K562 (cell line): ENCODE data around the gene VGF. TPM values are rescaled to one million over a fixed set of nuclear protein-coding genes. Genes with fewer than 3 reads are reported as not detected.

ENCODE experiments used
- ATAC-seq: fragments of 200-7000 bp; cut with Tn5 transposase; 3 replicates; pipeline ENCODE4 v1.9.1; 2020; ENCODE audit warnings: moderate library complexity
- BruUV-seq: library from RNA; stranded (reverse); fragments of 400-500 nt; replicated peaks from 2 replicates; lab custom pipeline; 2021; lab: Mats Ljungman, UMichigan
- CTCF ChIA-PET: fragments of 300-600 bp; formaldehyde crosslinking; extraction: SDS; loops from one replicate; lab custom pipeline; 2021; ENCODE audit warnings: low intra/inter-chr PET ratio; lab: Yijun Ruan, JAX
- POLR2A ChIA-PET: fragments of 300-600, 350-650 bp; sonication (Branson Sonifier 250); formaldehyde crosslinking; extraction: SDS; loops from one replicate; lab custom pipeline; 2021; ENCODE audit warnings: antibody characterized with exemption, inconsistent platforms; lab: Yijun Ruan, JAX
- DNase-seq, 4 experiments: peaks; one replicate each; pipeline versions ENCODE4 v3.0.0 to v3.0.0-alpha.2; 2011 to 2018; ENCODE audit warnings: low spot score in 3 of 4, mixed read lengths in 3 of 4; ENCODE audit errors: extremely low read depth in 1 of 4
- FAIRE-seq: peaks from 2 replicates; lab custom pipeline; 2011; peaks lifted over from hg19 to GRCh38; lab: Jason Lieb, UNC
- H2AFZ ChIP-seq: 2 replicates; pipeline ENCODE4 v1.6.0; 2011; ENCODE audit warnings: low read depth, low read length, control low read depth, inconsistent platforms
- H3K27ac ChIP-seq: fragments of 200-600 bp; 3 replicates; pipeline ENCODE4 v1.8.0; 2011; ENCODE audit warnings: low read depth, mild to moderate bottlenecking, control low read depth, inconsistent platforms, low read length, moderate library complexity, mixed read lengths; ENCODE audit errors: extremely low read depth
- H3K27me3 ChIP-seq, 2 experiments: fragments of 300-600 bp in 1 of 2; 2 replicates in 1 of 2; 3 replicates in 1 of 2; pipeline versions ENCODE4 v1.6.0 to v1.8.0; 2011; ENCODE audit warnings: inconsistent platforms in 2 of 2, low read length in 2 of 2, mild to moderate bottlenecking in 1 of 2, mixed read lengths in 1 of 2, moderate library complexity in 1 of 2; ENCODE audit not compliant: control insufficient read depth in 2 of 2, insufficient read depth in 2 of 2
- H3K36me3 ChIP-seq: fragments of 300-600 bp; 3 replicates; pipeline ENCODE4 v1.8.0; 2011; ENCODE audit warnings: mild to moderate bottlenecking, low read length, inconsistent platforms; ENCODE audit not compliant: control insufficient read depth, insufficient read depth
- H3K4me1 ChIP-seq, 2 experiments: fragments of 200-600 bp in 1 of 2; replicated peaks in 1 of 2; 2 replicates in 1 of 2; 3 replicates in 1 of 2; pipeline versions ENCODE4 v1.5.1 to v1.8.0; 2011; ENCODE audit warnings: inconsistent platforms in 2 of 2, low read length in 2 of 2, mild to moderate bottlenecking in 1 of 2, mixed read lengths in 1 of 2, moderate library complexity in 1 of 2; ENCODE audit not compliant: control insufficient read depth in 2 of 2, insufficient read depth in 2 of 2
- H3K4me2 ChIP-seq: 2 replicates; pipeline ENCODE4 v1.6.1; 2011; ENCODE audit warnings: low read length, control low read depth, inconsistent platforms, mixed read lengths; ENCODE audit not compliant: insufficient read depth
- H3K4me3 ChIP-seq: fragments of 200-600 bp; sonication (generic), shearing (Covaris generic); 2 replicates; pipeline ENCODE4 v1.5.1; 2016; ENCODE audit warnings: control low read depth, inconsistent platforms
- H3K79me2 ChIP-seq: fragments of 200-600 bp; 3 replicates; pipeline ENCODE4 v1.8.0; 2011; ENCODE audit warnings: low read length, inconsistent platforms; ENCODE audit not compliant: control insufficient read depth, insufficient read depth
- H3K9ac ChIP-seq, 2 experiments: 2 replicates each; pipeline versions ENCODE4 v1.6.0 to v1.6.1; 2011; ENCODE audit warnings: low read depth in 2 of 2, low read length in 2 of 2, control low read depth in 1 of 2, inconsistent platforms in 1 of 2, mild to moderate bottlenecking in 1 of 2, mixed read lengths in 1 of 2; ENCODE audit not compliant: insufficient read depth in 1 of 2
- H3K9me1 ChIP-seq: one replicate; pipeline ENCODE4 v1.6.0; 2011; ENCODE audit warnings: inconsistent platforms, mild to moderate bottlenecking, low read length, moderate library complexity; ENCODE audit not compliant: control insufficient read depth, insufficient read depth
- H3K9me3 ChIP-seq: replicated peaks from 2 replicates; pipeline ENCODE4 v1.5.1; 2011; ENCODE audit warnings: low read depth, low read length, inconsistent platforms; ENCODE audit not compliant: control insufficient read depth, insufficient read depth
- H4K20me1 ChIP-seq: replicated peaks from 2 replicates; pipeline ENCODE4 v1.6.1; 2011; ENCODE audit warnings: low read length, inconsistent platforms, mixed read lengths; ENCODE audit not compliant: control insufficient read depth, insufficient read depth
- ARID3B ChIP-seq: fragments of 250-450 bp; sonication (Bioruptor Pico); IDR thresholded peaks from 2 replicates; pipeline ENCODE4 v1.4.0; 2020; ENCODE audit warnings: borderline replicate concordance
- ARNT ChIP-seq, 2 experiments: fragments of 450-650 bp; IDR thresholded peaks; 2 replicates each; pipeline ENCODE4 v1.6.1; 2016; ENCODE audit warnings: mild to moderate bottlenecking in 1 of 2
- DDX20 ChIP-seq: fragments of 450-650 bp; IDR thresholded peaks from 2 replicates; pipeline ENCODE4 v1.6.1; 2016; ENCODE audit warnings: missing genetic modification characterization, low read depth, mild to moderate bottlenecking, missing compliant biosample characterization, moderate library complexity
- HDAC8 ChIP-seq: fragments of 450-650 bp; IDR thresholded peaks from 2 replicates; pipeline ENCODE4 v1.6.1; 2016; ENCODE audit warnings: mild to moderate bottlenecking, missing genetic modification characterization, moderate library complexity, missing compliant biosample characterization
- HSF4 ChIP-seq: fragments of 250-450 bp; sonication (Bioruptor Pico); IDR thresholded peaks from 2 replicates; pipeline ENCODE4 v2.1.2; 2022; ENCODE audit warnings: mild to moderate bottlenecking, moderate library complexity, borderline replicate concordance
- LCOR ChIP-seq: sonication (generic); formaldehyde crosslinking; IDR thresholded peaks from 2 replicates; pipeline ENCODE4 v1.8.0; 2022; ENCODE audit warnings: mild to moderate bottlenecking, missing genetic modification reagents
- MCM3 ChIP-seq: fragments of 450-650 bp; IDR thresholded peaks from 2 replicates; pipeline ENCODE4 v1.6.1; 2016
- RAD51 ChIP-seq: fragments of 450-650 bp; IDR thresholded peaks from 2 replicates; pipeline ENCODE4 v1.7.1; 2016; ENCODE audit warnings: low read depth, mild to moderate bottlenecking, borderline replicate concordance
- RNF219 ChIP-seq: fragments of 250-450 bp; sonication (Bioruptor Pico); IDR thresholded peaks from 2 replicates; pipeline ENCODE4 v1.5.0; 2022; ENCODE audit warnings: mild to moderate bottlenecking
- SAFB ChIP-seq: fragments of 200-400 bp; formaldehyde crosslinking; IDR thresholded peaks from 2 replicates; pipeline ENCODE4 v1.6.1; 2017; ENCODE audit warnings: low read depth, low read length, borderline replicate concordance
- SMARCC2 ChIP-seq: fragments of 450-650 bp; IDR thresholded peaks from 2 replicates; pipeline ENCODE4 v1.6.1; 2017; ENCODE audit warnings: antibody characterized with exemption, moderate library complexity, mild to moderate bottlenecking, low read depth
- ZNF512 ChIP-seq: IDR thresholded peaks from 2 replicates; pipeline ENCODE4 v1.6.1; 2016; ENCODE audit warnings: missing genetic modification characterization, missing compliant biosample characterization
- ZNF592 ChIP-seq: fragments of 450-650 bp; IDR thresholded peaks from 2 replicates; pipeline ENCODE4 v1.6.1; 2017; ENCODE audit warnings: antibody characterized with exemption, mild to moderate bottlenecking
- WGBS: fragments of 100-300 bp; shearing (Covaris generic); methylation state at CpG from one replicate; pipeline ENCODE4 v1.1.6; 2016; ENCODE audit warnings: low coverage, mixed read lengths; ENCODE audit not compliant: insufficient coverage; ENCODE audit errors: missing lambda C conversion rate; 5-methylcytosine and 5-hydroxymethylcytosine counted together
- in situ Hi-C: fragments of 300-500 bp; cut with MboI; formaldehyde crosslinking; loops from 4 replicates; pipeline ENCODE4 v1.15.0; 2018; ENCODE audit warnings: inconsistent platforms, mixed read lengths
- intact Hi-C: fragments of 100-400 bp; cut with micrococcal nuclease; formaldehyde crosslinking; loops from 2 replicates; pipeline ENCODE4 v1.14.2; 2022
- polyA plus RNA-seq, 8 experiments: library from polyadenylated mRNA; depleted of rRNA in 4 of 8; stranded (reverse) in 5 of 8; unstranded in 3 of 8; fragments of >200 nt; fragmentation: Nextera tagmentation in 2 of 8; fragmentation: Illumina TruSeq in 1 of 8; extraction: Ambion mirVana in 2 of 8; extraction: Trizol in 1 of 8; gene quantifications; 2 replicates each; pipeline versions ENCODE4 v1.2.1 to v1.2.3, GENCODE V29; 2011 to 2014; ENCODE audit warnings: inconsistent platforms in 1 of 8, missing spikeins in 1 of 8
- total RNA-seq, 7 experiments: library from RNA; depleted of rRNA in 6 of 7; stranded (reverse); fragments of >200 nt in 6 of 7; fragmentation: Illumina TruSeq in 2 of 7; extraction: Trizol in 2 of 7; gene quantifications; 2 replicates each; pipeline versions ENCODE4 v1.2.1 to v1.2.3, GENCODE V29; 2011 to 2021; ENCODE audit warnings: low replicate concordance in 1 of 7

Gene VGF
- total and polyA plus RNA-seq, 9 of the 15 experiments (the other 6 are each of a cell fraction or from before 2014, with no cell fraction given) = 0.03 to 5.7 (median 0.34) TPM

- no peak overlapping the region for H3K4me2 ChIP-seq
- BruUV-seq = no TSS peak
- peaks cover 0 to 4% of the 10 kb centered on the region in 2 experiments; a peak in 2 of 5 replicates for H3K27me3 ChIP-seq
- H3K4me1 ChIP-seq = peaks cover 0 to 9% of the 10 kb centered on the region in 2 experiments; a peak in 2 of 5 replicates
- no peaks in the 10 kb centered on the region for H3K79me2 ChIP-seq
- no peak overlapping the region for H3K27ac ChIP-seq
- no peaks in the 10 kb centered on the region for H3K36me3 ChIP-seq
- no peak overlapping the region for H2AFZ ChIP-seq
- no peak overlapping the region for H3K9ac ChIP-seq
- no peaks in the 10 kb centered on the region for H4K20me1 ChIP-seq
- no peak for DNase-seq
- H3K4me3 ChIP-seq = no peak overlapping the region
- ATAC-seq = no peak
- FAIRE-seq = no peak
- POLR2A ChIA-PET = interaction anchor here (1.0 kb wide), 1 partner anchor 29 kb away, joined by 4 read pairs; no protein-coding TSS in a partner anchor
- intact Hi-C loops = loop anchor here (5.0 kb wide), 1 partner anchor 292 kb away; the partner anchor contains the start of gene ACHE
- H3K9me3 ChIP-seq = no peaks in the 10 kb centered on the region
- CTCF ChIA-PET = no interaction called here
- in situ Hi-C loops = no loop called here
- 8% methylated on average over 8 of the region's 8 CpGs for WGBS
- H3K9me1 ChIP-seq = no peaks in the 10 kb centered on the region
- TF ChIP-seq SAFB = no peak
- no peak for TF ChIP-seq HDAC8 (tag)
- TF ChIP-seq ZNF592 = no peak
- TF ChIP-seq ARNT (IDR thresholded peaks at IDR 0.05) = no peak
- TF ChIP-seq MCM3 = 0 out of 2 replicates have a peak, but pooled peaks have one; percentile 61
- TF ChIP-seq ZNF512 = peak; percentile 52
- TF ChIP-seq LCOR (CRISPR knock-in tag) = no peak
- no peak for TF ChIP-seq SMARCC2
- no peak for TF ChIP-seq ARID3B (CRISPR knock-in tag)
- TF ChIP-seq RNF219 = no peak
- TF ChIP-seq HSF4 (CRISPR knock-in tag) = no peak
- TF ChIP-seq RAD51 = no peak
- no peak for TF ChIP-seq DDX20
These were observed 23.7 kb upstream of the VGF start for GRCh38 chr7:101189109-101189508.
